ENCODE measurements around the gene C6orf62.
"Not testable (repeated sequence)": the region's sequence is repeated elsewhere in the genome, so short reads cannot be mapped to it uniquely, and the experiment has no call there.

C6orf62 gene

DNA sequence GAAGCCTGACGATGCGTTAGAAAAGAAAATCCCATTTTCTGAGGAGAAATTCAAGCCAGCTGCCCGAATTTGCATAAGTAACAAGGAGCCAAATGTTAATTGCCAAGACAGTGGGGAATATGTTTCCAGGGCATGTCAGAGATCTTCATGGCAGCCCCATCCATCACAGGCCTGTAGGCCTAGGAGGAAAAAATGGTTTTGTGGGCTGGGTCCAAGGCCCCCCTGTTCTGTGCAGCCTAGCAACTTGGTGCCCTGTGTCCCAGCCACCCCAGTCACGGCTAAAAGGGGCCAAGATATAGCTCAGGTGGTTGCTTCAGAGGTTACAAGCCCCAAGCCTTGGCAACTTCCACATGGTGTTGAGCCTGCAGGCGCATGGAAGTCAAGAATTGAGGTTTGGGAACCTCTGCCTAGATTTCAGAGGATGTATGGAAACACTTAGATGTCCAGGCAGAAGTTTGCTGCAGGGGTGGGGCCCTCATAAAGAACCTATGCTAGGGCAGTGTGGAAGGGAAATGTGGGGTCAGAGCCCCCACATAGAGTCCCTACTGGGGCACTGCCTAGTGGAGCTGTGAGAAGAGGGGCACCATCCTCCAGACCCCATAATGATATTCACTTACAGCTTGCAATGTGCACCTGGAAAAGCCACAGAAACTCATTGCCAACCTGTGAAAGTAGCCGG, 12.6 kb upstream of the C6orf62 start:
- H3K27ac ChIP-seq (ENCODE audit: extremely low read depth, low read depth, low read length); H3K4me1 ChIP-seq (ENCODE audit: control insufficient read depth, insufficient read depth, low read length); POLR2A ChIA-PET; CTCF ChIA-PET; H3K36me3 ChIP-seq (ENCODE audit: control insufficient read depth in 2 of 2, insufficient read depth in 1 of 2, low read length in 2 of 2); H3K9me3 ChIP-seq (ENCODE audit: control insufficient read depth, insufficient read depth, low read depth, low read length); H3K4me3 ChIP-seq (ENCODE audit: low read depth, low read length): not testable (repeated sequence)
- peak; percentile 70 for TF ChIP-seq SETDB1 (IDR thresholded peaks at IDR 0.05; ENCODE audit: insufficient read length, low read length)
- peak; percentile 99 for TF ChIP-seq ZNF585B (tag by site-specific recombination; IDR thresholded peaks at IDR 0.05)
- 0 out of 2 replicates have a peak, but pooled peaks have one; percentile 20 for TF ChIP-seq ZNF626 (tag by site-specific recombination; IDR thresholded peaks at IDR 0.05)

DNA sequence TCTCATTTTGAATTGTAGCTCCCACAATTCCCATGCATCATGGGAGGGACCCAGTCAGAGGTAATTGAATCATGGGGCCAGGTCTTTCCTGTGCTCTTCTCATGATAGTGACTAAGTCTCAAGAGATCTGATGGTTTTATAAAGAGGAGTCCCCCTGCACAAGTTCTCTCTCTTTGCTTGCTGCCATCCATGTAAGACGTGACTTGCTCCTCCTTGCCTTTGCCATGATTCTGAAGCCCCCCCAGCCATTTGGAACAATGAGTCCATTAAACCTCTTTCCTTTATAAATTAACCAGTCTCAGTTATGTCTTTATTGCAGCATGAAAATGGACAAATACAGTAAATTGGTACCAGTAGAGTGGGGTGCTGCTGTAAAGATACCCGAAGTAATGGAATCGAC, 11.7 kb upstream of the C6orf62 start:
- CTCF ChIA-PET; H3K36me3 ChIP-seq (ENCODE audit: control insufficient read depth in 2 of 2, insufficient read depth in 1 of 2, low read length in 2 of 2); H3K27ac ChIP-seq (ENCODE audit: extremely low read depth, low read depth, low read length); H3K4me3 ChIP-seq (ENCODE audit: low read depth, low read length); POLR2A ChIA-PET; H3K9me3 ChIP-seq (ENCODE audit: control insufficient read depth, insufficient read depth, low read depth, low read length); H3K4me1 ChIP-seq (ENCODE audit: control insufficient read depth, insufficient read depth, low read length): not testable (repeated sequence)

DNA sequence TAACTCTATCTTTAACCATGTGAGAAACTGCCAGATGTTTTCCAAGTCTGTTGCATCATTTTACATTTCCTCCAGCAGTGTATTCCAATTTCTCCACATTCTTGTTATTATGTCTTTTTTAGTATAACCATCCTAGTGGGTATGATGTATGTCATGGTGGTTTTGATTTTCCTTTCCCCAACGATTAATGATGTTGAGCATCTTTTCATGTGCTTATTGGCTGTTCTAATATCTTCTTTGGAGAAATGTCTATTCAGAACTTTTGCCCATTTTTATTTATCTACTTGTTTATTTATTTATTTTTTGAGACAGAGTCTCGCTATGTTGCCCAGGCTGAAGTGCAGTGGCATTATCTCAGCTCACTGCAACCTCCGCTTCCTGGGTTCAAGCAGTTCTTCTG, 4.3 kb upstream of the C6orf62 start:
- Histone ChIP-seq H3K4me1 (ENCODE audit: control insufficient read depth, insufficient read depth, low read length) (no peaks in the 10 kb centered on the region), H3K36me3 (ENCODE audit: control insufficient read depth in 2 of 2, insufficient read depth in 1 of 2, low read length in 2 of 2) (peaks cover 0 to 8% of the 10 kb centered on the region in 2 experiments; a peak in 1 of 3 replicates), H3K9me3 (ENCODE audit: control insufficient read depth, insufficient read depth, low read depth, low read length) (no peaks in the 10 kb centered on the region), H3K4me3 (ENCODE audit: low read depth, low read length) (no peak overlapping the region), H3K27ac (ENCODE audit: extremely low read depth, low read depth, low read length) (no peak overlapping the region)
- ChIA-PET CTCF (interaction anchor here (0.6 kb wide), 1 partner anchor 397 kb away, joined by 3 read pairs; no protein-coding TSS in a partner anchor), POLR2A (no interaction called here)
- TF ChIP-seq, protein P1, sequence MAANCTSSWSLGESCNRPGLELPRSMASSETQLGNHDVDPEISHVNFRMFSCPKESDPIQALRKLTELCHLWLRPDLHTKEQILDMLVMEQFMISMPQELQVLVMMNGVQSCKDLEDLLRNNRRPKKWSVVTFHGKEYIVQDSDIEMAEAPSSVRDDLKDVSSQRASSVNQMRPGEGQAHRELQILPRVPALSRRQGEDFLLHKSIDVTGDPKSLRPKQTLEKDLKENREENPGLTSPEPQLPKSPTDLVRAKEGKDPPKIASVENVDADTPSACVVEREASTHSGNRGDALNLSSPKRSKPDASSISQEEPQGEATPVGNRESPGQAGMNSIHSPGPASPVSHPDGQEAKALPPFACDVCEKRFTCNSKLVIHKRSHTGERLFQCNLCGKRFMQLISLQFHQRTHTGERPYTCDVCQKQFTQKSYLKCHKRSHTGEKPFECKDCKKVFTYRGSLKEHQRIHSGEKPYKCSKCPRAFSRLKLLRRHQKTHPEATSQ (tag by site-specific recombination; IDR thresholded peaks at IDR 0.05) = no peak
- TF ChIP-seq BCL11A (tag by site-specific recombination; IDR thresholded peaks at IDR 0.05; ENCODE audit: low read depth) = no peak
- TF ChIP-seq, protein P2, sequence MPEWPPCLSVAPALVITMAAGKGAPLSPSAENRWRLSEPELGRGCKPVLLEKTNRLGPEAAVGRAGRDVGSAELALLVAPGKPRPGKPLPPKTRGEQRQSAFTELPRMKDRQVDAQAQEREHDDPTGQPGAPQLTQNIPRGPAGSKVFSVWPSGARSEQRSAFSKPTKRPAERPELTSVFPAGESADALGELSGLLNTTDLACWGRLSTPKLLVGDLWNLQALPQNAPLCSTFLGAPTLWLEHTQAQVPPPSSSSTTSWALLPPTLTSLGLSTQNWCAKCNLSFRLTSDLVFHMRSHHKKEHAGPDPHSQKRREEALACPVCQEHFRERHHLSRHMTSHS (tag by site-specific recombination; IDR thresholded peaks at IDR 0.05) = no peak
- TF ChIP-seq ZNF202 (tag by site-specific recombination; IDR thresholded peaks at IDR 0.05; ENCODE audit: borderline replicate concordance) = no peak
- no peak for TF ChIP-seq ZBTB1 (tag by site-specific recombination; IDR thresholded peaks at IDR 0.05)
- TF ChIP-seq MYNN (tag by site-specific recombination; IDR thresholded peaks at IDR 0.05; ENCODE audit: borderline replicate concordance) = no peak
- TF ChIP-seq, protein P3, sequence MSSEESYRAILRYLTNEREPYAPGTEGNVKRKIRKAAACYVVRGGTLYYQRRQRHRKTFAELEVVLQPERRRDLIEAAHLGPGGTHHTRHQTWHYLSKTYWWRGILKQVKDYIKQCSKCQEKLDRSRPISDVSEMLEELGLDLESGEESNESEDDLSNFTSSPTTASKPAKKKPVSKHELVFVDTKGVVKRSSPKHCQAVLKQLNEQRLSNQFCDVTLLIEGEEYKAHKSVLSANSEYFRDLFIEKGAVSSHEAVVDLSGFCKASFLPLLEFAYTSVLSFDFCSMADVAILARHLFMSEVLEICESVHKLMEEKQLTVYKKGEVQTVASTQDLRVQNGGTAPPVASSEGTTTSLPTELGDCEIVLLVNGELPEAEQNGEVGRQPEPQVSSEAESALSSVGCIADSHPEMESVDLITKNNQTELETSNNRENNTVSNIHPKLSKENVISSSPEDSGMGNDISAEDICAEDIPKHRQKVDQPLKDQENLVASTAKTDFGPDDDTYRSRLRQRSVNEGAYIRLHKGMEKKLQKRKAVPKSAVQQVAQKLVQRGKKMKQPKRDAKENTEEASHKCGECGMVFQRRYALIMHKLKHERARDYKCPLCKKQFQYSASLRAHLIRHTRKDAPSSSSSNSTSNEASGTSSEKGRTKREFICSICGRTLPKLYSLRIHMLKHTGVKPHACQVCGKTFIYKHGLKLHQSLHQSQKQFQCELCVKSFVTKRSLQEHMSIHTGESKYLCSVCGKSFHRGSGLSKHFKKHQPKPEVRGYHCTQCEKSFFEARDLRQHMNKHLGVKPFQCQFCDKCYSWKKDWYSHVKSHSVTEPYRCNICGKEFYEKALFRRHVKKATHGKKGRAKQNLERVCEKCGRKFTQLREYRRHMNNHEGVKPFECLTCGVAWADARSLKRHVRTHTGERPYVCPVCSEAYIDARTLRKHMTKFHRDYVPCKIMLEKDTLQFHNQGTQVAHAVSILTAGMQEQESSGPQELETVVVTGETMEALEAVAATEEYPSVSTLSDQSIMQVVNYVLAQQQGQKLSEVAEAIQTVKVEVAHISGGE (tag by site-specific recombination; conservative IDR thresholded peaks at IDR 0.05; ENCODE audit: low read depth) = no peak
- no peak for TF ChIP-seq ZNF266 (tag by site-specific recombination; IDR thresholded peaks at IDR 0.05; ENCODE audit: low read depth)
- no peak for TF ChIP-seq ZNF514 (tag by site-specific recombination; IDR thresholded peaks at IDR 0.05)
- TF ChIP-seq ZNF785 (tag by site-specific recombination; IDR thresholded peaks at IDR 0.05) = no peak
- TF ChIP-seq ZXDB (tag by site-specific recombination; IDR thresholded peaks at IDR 0.05) = no peak
- TF ChIP-seq ZSCAN30 (tag by site-specific recombination; IDR thresholded peaks at IDR 0.05) = no peak
- TF ChIP-seq HOXC10 (CRISPR knock-in tag; IDR thresholded peaks at IDR 0.05) = no peak
- TF ChIP-seq, protein P4, sequence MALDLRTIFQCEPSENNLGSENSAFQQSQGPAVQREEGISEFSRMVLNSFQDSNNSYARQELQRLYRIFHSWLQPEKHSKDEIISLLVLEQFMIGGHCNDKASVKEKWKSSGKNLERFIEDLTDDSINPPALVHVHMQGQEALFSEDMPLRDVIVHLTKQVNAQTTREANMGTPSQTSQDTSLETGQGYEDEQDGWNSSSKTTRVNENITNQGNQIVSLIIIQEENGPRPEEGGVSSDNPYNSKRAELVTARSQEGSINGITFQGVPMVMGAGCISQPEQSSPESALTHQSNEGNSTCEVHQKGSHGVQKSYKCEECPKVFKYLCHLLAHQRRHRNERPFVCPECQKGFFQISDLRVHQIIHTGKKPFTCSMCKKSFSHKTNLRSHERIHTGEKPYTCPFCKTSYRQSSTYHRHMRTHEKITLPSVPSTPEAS (tag by site-specific recombination; IDR thresholded peaks at IDR 0.05) = no peak
- no peak for TF ChIP-seq ZNF140 (tag by site-specific recombination; IDR thresholded peaks at IDR 0.05)
- TF ChIP-seq, protein P5, sequence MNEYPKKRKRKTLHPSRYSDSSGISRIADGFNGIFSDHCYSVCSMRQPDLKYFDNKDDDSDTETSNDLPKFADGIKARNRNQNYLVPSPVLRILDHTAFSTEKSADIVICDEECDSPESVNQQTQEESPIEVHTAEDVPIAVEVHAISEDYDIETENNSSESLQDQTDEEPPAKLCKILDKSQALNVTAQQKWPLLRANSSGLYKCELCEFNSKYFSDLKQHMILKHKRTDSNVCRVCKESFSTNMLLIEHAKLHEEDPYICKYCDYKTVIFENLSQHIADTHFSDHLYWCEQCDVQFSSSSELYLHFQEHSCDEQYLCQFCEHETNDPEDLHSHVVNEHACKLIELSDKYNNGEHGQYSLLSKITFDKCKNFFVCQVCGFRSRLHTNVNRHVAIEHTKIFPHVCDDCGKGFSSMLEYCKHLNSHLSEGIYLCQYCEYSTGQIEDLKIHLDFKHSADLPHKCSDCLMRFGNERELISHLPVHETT (tag by site-specific recombination; IDR thresholded peaks at IDR 0.05) = no peak
- TF ChIP-seq, protein P6, sequence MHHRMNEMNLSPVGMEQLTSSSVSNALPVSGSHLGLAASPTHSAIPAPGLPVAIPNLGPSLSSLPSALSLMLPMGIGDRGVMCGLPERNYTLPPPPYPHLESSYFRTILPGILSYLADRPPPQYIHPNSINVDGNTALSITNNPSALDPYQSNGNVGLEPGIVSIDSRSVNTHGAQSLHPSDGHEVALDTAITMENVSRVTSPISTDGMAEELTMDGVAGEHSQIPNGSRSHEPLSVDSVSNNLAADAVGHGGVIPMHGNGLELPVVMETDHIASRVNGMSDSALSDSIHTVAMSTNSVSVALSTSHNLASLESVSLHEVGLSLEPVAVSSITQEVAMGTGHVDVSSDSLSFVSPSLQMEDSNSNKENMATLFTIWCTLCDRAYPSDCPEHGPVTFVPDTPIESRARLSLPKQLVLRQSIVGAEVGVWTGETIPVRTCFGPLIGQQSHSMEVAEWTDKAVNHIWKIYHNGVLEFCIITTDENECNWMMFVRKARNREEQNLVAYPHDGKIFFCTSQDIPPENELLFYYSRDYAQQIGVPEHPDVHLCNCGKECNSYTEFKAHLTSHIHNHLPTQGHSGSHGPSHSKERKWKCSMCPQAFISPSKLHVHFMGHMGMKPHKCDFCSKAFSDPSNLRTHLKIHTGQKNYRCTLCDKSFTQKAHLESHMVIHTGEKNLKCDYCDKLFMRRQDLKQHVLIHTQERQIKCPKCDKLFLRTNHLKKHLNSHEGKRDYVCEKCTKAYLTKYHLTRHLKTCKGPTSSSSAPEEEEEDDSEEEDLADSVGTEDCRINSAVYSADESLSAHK (tag by site-specific recombination; IDR thresholded peaks at IDR 0.05) = no peak
- TF ChIP-seq ZNF366 (tag by site-specific recombination; conservative IDR thresholded peaks at IDR 0.05) = no peak

All from HEK293 (cell line).